ENCODE measurements around the gene ATRX. TPM values are rescaled to one million over a fixed set of nuclear protein-coding genes. Genes with fewer than 3 reads are reported as not detected.
"Not testable (repeated sequence)": the region's sequence is repeated elsewhere in the genome, so short reads cannot be mapped to it uniquely, and the experiment has no call there.

Gene ATRX
- total and polyA plus RNA-seq, 2 experiments from 2014 or later: 41.4 to 72.1 TPM

DNA sequence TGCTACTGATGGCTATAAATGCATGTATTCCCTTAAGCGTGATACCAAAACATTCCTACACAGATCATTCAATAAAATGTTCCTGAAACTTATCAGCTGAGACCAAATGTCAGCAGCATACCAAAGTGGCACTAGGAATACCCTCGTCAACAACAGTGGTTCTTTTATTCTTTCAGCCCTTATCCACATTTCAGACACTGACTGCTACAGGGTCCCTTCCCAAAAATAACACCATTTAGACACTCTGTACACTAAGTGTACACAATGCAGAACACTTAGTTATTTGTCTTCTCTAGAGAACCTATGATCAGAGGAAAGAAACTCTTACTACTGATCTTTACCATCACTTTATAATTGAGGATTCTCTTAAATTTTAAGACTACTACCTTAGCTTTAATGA lies 94.1 kb downstream of the ATRX start:
- Histone ChIP-seq H3K4me3 (no peak overlapping the region), H3K79me2 (no peaks in the 10 kb centered on the region), H2AFZ (no peak overlapping the region), H3K4me2 (no peak overlapping the region), H3K4me1 (ENCODE audit: insufficient read depth) (no peaks in the 10 kb centered on the region), H3K36me3 (replicated peaks; ENCODE audit: insufficient read depth, low read depth) (no peaks in the 10 kb centered on the region), H3K27ac (no peak overlapping the region), H3K9me3 (ENCODE audit: low read depth) (no peaks in the 10 kb centered on the region), H3K27me3 (no peaks in the 10 kb centered on the region), H3K9me2 (replicated peaks; ENCODE audit: insufficient read depth) (no peaks in the 10 kb centered on the region), H4K20me1 (ENCODE audit: insufficient read depth, poor library complexity, severe bottlenecking) (no peaks in the 10 kb centered on the region)
- no peak for TF ChIP-seq CTCF (IDR thresholded peaks at IDR 0.05; ENCODE audit: poor library complexity)
- TF ChIP-seq EZH2phosphoT487 (IDR thresholded peaks at IDR 0.05; ENCODE audit: low read depth, severe bottlenecking, unreplicated experiment): no peak
- no peak for TF ChIP-seq EZH2 (IDR thresholded peaks at IDR 0.05; ENCODE audit: borderline replicate concordance)
- WGBS (ENCODE audit: low lambda C conversion rate, missing lambda C conversion rate): 61% methylated on average over 2 of the region's 2 CpGs
- DNase-seq (ENCODE audit: low spot score): no peak

DNA sequence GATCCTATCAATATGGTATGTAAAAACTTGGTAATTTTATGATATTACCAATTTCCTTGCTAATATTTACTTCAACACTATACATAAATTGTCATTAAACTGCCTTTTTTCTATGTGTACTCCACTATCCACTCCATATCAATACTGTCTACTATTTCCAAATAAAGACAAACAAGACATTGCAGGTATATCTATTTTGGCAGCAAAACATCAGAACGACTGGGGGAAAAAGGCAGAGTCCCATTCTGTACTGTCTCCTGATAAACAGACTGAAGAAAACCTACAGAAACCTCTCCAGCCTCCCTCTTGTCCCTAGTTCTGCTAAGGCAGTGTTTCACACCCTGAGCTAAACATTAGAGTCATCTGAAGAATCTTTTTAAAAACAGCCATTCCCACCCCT lies 96.6 kb downstream of the ATRX start:
- Histone ChIP-seq H3K4me1 (ENCODE audit: insufficient read depth) (no peaks in the 10 kb centered on the region), H3K79me2 (peaks cover 6% of the 10 kb centered on the region), H3K9me3 (ENCODE audit: low read depth) (peaks cover 5% of the 10 kb centered on the region), H3K4me2 (no peak overlapping the region), H3K27ac (no peak overlapping the region), H3K4me3 (no peak overlapping the region), H3K9me2 (replicated peaks; ENCODE audit: insufficient read depth) (no peaks in the 10 kb centered on the region), H3K36me3 (replicated peaks; ENCODE audit: insufficient read depth, low read depth) (no peaks in the 10 kb centered on the region), H3K27me3 (no peaks in the 10 kb centered on the region), H2AFZ (no peak overlapping the region), H4K20me1 (ENCODE audit: insufficient read depth, poor library complexity, severe bottlenecking) (no peaks in the 10 kb centered on the region)
- no peak for TF ChIP-seq CTCF (IDR thresholded peaks at IDR 0.05; ENCODE audit: poor library complexity)
- no peak for TF ChIP-seq EZH2phosphoT487 (IDR thresholded peaks at IDR 0.05; ENCODE audit: low read depth, severe bottlenecking, unreplicated experiment)
- TF ChIP-seq EZH2 (IDR thresholded peaks at IDR 0.05; ENCODE audit: borderline replicate concordance): no peak
- DNase-seq (ENCODE audit: low spot score): no peak
- WGBS (ENCODE audit: low lambda C conversion rate, missing lambda C conversion rate): 27% methylated on average over 1 of the region's 1 CpG

DNA sequence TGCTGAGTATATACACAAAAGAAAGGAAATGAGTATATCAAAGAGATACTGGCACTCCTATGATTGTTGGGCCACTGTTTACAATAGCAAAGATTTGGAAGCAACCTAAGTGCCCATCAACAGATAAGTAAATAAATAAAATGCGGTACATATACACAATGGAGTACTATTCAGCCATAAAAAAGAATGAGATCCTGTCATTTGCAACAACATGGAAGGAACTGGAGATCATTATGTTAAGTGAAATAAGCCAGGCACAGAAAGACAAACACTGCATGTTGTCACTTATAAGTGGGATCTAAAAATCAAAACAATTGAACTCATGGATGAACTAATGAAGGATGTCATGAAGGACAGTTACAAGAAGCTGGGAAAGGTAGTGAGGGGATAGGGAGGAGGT lies 100.3 kb downstream of the ATRX start:
- H4K20me1 ChIP-seq (ENCODE audit: insufficient read depth, poor library complexity, severe bottlenecking); H3K9me2 ChIP-seq (replicated peaks; ENCODE audit: insufficient read depth); H3K27me3 ChIP-seq; H3K9me3 ChIP-seq (ENCODE audit: low read depth); DNase-seq (ENCODE audit: low spot score); H3K36me3 ChIP-seq (replicated peaks; ENCODE audit: insufficient read depth, low read depth); H3K4me2 ChIP-seq; H3K4me3 ChIP-seq; H3K27ac ChIP-seq; H2AFZ ChIP-seq; H3K79me2 ChIP-seq; H3K4me1 ChIP-seq (ENCODE audit: insufficient read depth): not testable (repeated sequence)
- WGBS (ENCODE audit: low lambda C conversion rate, missing lambda C conversion rate): 81% methylated on average over 1 of the region's 1 CpG

- Histone ChIP-seq H3K4me3 (no peak overlapping the region), H3K27me3 (no peaks in the 10 kb centered on the region), H4K20me1 (ENCODE audit: insufficient read depth, poor library complexity, severe bottlenecking) (no peaks in the 10 kb centered on the region), H3K9me3 (ENCODE audit: low read depth) (no peaks in the 10 kb centered on the region), H3K9me2 (replicated peaks; ENCODE audit: insufficient read depth) (no peaks in the 10 kb centered on the region), H2AFZ (no peak overlapping the region), H3K79me2 (peaks cover 3% of the 10 kb centered on the region), H3K36me3 (replicated peaks; ENCODE audit: insufficient read depth, low read depth) (no peaks in the 10 kb centered on the region), H3K4me1 (ENCODE audit: insufficient read depth) (no peaks in the 10 kb centered on the region), H3K27ac (no peak overlapping the region), H3K4me2 (no peak overlapping the region)
- WGBS (ENCODE audit: low lambda C conversion rate, missing lambda C conversion rate): 43% methylated on average over 1 of the region's 1 CpG
- no peak for TF ChIP-seq CTCF (IDR thresholded peaks at IDR 0.05; ENCODE audit: poor library complexity)
- no peak for TF ChIP-seq EZH2 (IDR thresholded peaks at IDR 0.05; ENCODE audit: borderline replicate concordance)
- TF ChIP-seq EZH2phosphoT487 (IDR thresholded peaks at IDR 0.05; ENCODE audit: low read depth, severe bottlenecking, unreplicated experiment): no peak
- no peak for DNase-seq (ENCODE audit: low spot score)
Measured at GRCh38 chrX:77679144-77679543, 106.9 kb downstream of the ATRX start.

All from hepatocyte (in vitro differentiated cells).